Panc1 (cell line): ENCODE results near the gene HGF. TPM values are rescaled to one million over a fixed set of nuclear protein-coding genes. Genes with fewer than 3 reads are reported as not detected.

Source experiments
- ATAC-seq: fragments of 200-7000 bp; cut with Tn5 transposase; 2 replicates; pipeline ENCODE4 v1.9.1; 2020; ENCODE audit warnings: mild to moderate bottlenecking, moderate library complexity
- BruUV-seq: library from RNA; stranded (reverse); fragments of 400-500 nt; replicated peaks from 2 replicates; lab custom pipeline; 2021; lab: Mats Ljungman, UMichigan
- CTCF ChIA-PET: fragments of 300-600 bp; sonication (Branson Sonifier 250); formaldehyde crosslinking; loops from one replicate; lab custom pipeline; 2022; ENCODE audit warnings: antibody characterized with exemption; lab: Charles Lee
- POLR2A ChIA-PET: fragments of 300-600 bp; sonication (Branson Sonifier 250); formaldehyde crosslinking; loops from one replicate; lab custom pipeline; 2022; ENCODE audit warnings: antibody characterized with exemption; lab: Charles Lee
- DNase-seq: peaks from one replicate; pipeline ENCODE4 v3.0.0-alpha.2; 2010; ENCODE audit warnings: low read depth, low spot score
- H3K27ac ChIP-seq: 2 replicates; pipeline ENCODE4 v1.5.1; 2011; ENCODE audit warnings: mild to moderate bottlenecking, low read length, inconsistent platforms
- H3K27me3 ChIP-seq: fragments of 200-500 bp; sonication (Bioruptor generic); 2 replicates; pipeline ENCODE4 v1.6.0; 2014; ENCODE audit warnings: low read length, inconsistent platforms; ENCODE audit not compliant: control insufficient read depth, insufficient read depth
- H3K36me3 ChIP-seq: fragments of 200-500 bp; sonication (Bioruptor generic); 2 replicates; pipeline ENCODE4 v1.5.1; 2014; ENCODE audit warnings: inconsistent platforms, mild to moderate bottlenecking, low read length, moderate library complexity; ENCODE audit not compliant: control insufficient read depth, insufficient read depth
- H3K4me1 ChIP-seq: 2 replicates; pipeline ENCODE4 v1.5.1; 2011; ENCODE audit warnings: inconsistent platforms, mild to moderate bottlenecking, low read length, moderate library complexity; ENCODE audit not compliant: control insufficient read depth, insufficient read depth
- H3K4me3 ChIP-seq, 2 experiments: 2 replicates each; pipeline ENCODE4 v1.5.1; 2011 to 2012; ENCODE audit warnings: low read depth in 2 of 2, low read length in 2 of 2, mild to moderate bottlenecking in 2 of 2, inconsistent platforms in 1 of 2, moderate library complexity in 1 of 2
- H3K9me3 ChIP-seq: fragments of 200-500 bp; sonication (Bioruptor generic); 2 replicates; pipeline ENCODE4 v1.5.1; 2014; ENCODE audit warnings: low read depth, mild to moderate bottlenecking, inconsistent platforms, low read length, moderate library complexity; ENCODE audit not compliant: control insufficient read depth, insufficient read depth
- CTCF ChIP-seq: fragments of 450-650 bp; IDR thresholded peaks from 2 replicates; pipeline ENCODE4 v1.5.1; 2017; ENCODE audit warnings: mild to moderate bottlenecking
- POLR2AphosphoS5 ChIP-seq: IDR thresholded peaks from 2 replicates; pipeline ENCODE4 v1.6.1; 2012; ENCODE audit warnings: mild to moderate bottlenecking, low read depth, low read length, moderate library complexity
- REST ChIP-seq, 2 experiments: IDR thresholded peaks; 2 replicates each; pipeline ENCODE4 v1.6.1; 2011 to 2012; ENCODE audit warnings: low read depth in 2 of 2, control low read depth in 1 of 2, low read length in 1 of 2, mild to moderate bottlenecking in 1 of 2, moderate library complexity in 1 of 2; ENCODE audit not compliant: insufficient read depth in 1 of 2
- SIN3A ChIP-seq: IDR thresholded peaks from 2 replicates; pipeline ENCODE4 v1.6.1; 2012; ENCODE audit warnings: low read depth, mild to moderate bottlenecking, low read length, moderate library complexity, borderline replicate concordance; ENCODE audit not compliant: insufficient read depth
- TCF7L2 ChIP-seq: IDR thresholded peaks from 2 replicates; pipeline ENCODE4 v1.6.1; 2011; ENCODE audit warnings: mild to moderate bottlenecking, low read depth, low read length, inconsistent platforms
- in situ Hi-C: cut with HindIII; loops from 2 replicates; pipeline ENCODE4 v1.10.0; 2016; ENCODE audit warnings: low sequenced_read_pairs, low pct_unique_long_range_greater_than_20kb
- intact Hi-C: fragments of 100-400 bp; cut with micrococcal nuclease; formaldehyde crosslinking; loops from one replicate; pipeline ENCODE4 v1.10.0; 2022; ENCODE audit not compliant: unreplicated experiment
- total RNA-seq: library from RNA; stranded (reverse); gene quantifications from one replicate; pipeline ENCODE4 v1.2.1, GENCODE V29; 2021; ENCODE audit not compliant: unreplicated experiment

Gene HGF
- total RNA-seq, 1 experiment from 2014 or later = 0.49 TPM

GRCh38 chr7:81811956-81812865 is 42.4 kb upstream of the HGF start:
- in situ Hi-C loops = no loop called here
- intact Hi-C loops = no loop called here
- no peak for ATAC-seq

More at GRCh38 chr7:81811956-81812865, 42.4 kb upstream of the HGF start:
- H3K27me3 ChIP-seq = no peaks in the 10 kb centered on the region
- no peaks in the 10 kb centered on the region for H3K4me1 ChIP-seq
- H3K36me3 ChIP-seq = no peaks in the 10 kb centered on the region
- BruUV-seq = no TSS peak
- DNase-seq = no peak
- TF ChIP-seq POLR2AphosphoS5 (no peak), REST (IDR thresholded peaks at IDR 0.05; ENCODE audit: insufficient read depth in 1 of 2, low read depth in 2 of 2, low read length in 1 of 2) (no peak), CTCF (no peak), TCF7L2 (no peak), SIN3A (no peak)
- H3K4me3 ChIP-seq = no peak overlapping the region
- no peaks in the 10 kb centered on the region for H3K9me3 ChIP-seq
- POLR2A ChIA-PET = no interaction called here
- CTCF ChIA-PET = interaction anchor here (0.5 kb wide), 1 partner anchor 684 kb away, joined by 3 read pairs; no protein-coding TSS in a partner anchor
- H3K27ac ChIP-seq = no peak overlapping the region
